ENCODE measurements around the gene AQP2. TPM values are rescaled to one million over a fixed set of nuclear protein-coding genes. Genes with fewer than 3 reads are reported as not detected.

AQP2 gene
- total and polyA plus RNA-seq, 2 of the 13 experiments (the other 11 are each of a cell fraction or from before 2014, with no cell fraction given): not detected

GRCh38 chr12:49939307-49939706 is 11.2 kb upstream of the AQP2 start:
- Histone ChIP-seq H3K4me1 (ENCODE audit: insufficient read depth, low read length) (peaks cover 13% of the 10 kb centered on the region), H3K4me3 (replicated peaks in 1 of 3; ENCODE audit: insufficient read depth in 1 of 3, low read depth in 2 of 3, low read length in 3 of 3) (no peak overlapping the region), H2AFZ (ENCODE audit: low read length) (no peak overlapping the region), H3K9me3 (ENCODE audit: low read length) (no peaks in the 10 kb centered on the region), H3K27ac (ENCODE audit: extremely low read length, insufficient read depth, low read length) (no peak overlapping the region), H4K20me1 (ENCODE audit: insufficient read depth, low read length) (no peaks in the 10 kb centered on the region), H3K27me3 (ENCODE audit: control insufficient read depth in 1 of 2, insufficient read depth in 2 of 2, low read length in 2 of 2) (peaks cover 0 to 1% of the 10 kb centered on the region in 2 experiments; a peak in 2 of 5 replicates), H3K79me2 (ENCODE audit: insufficient read depth, low read length) (no peaks in the 10 kb centered on the region), H3K9ac (ENCODE audit: insufficient read depth, low read depth, low read length) (no peak overlapping the region), H3K4me2 (ENCODE audit: low read depth, low read length) (no peak overlapping the region), H3K36me3 (replicated peaks in 1 of 2; ENCODE audit: control insufficient read depth in 1 of 2, insufficient read depth in 2 of 2, low read length in 2 of 2) (no peaks in the 10 kb centered on the region)
- CTCF ChIA-PET (ENCODE audit: low intra/inter-chr PET ratio, low total read pairs): no interaction called here
- TF ChIP-seq MYPOP (CRISPR knock-in tag; IDR thresholded peaks at IDR 0.05): no peak
- TF ChIP-seq AGO2 (optimal IDR thresholded peaks at IDR 0.05; ENCODE audit: low read depth, low read length): no peak
- TF ChIP-seq ZNF724P (CRISPR knock-in tag; IDR thresholded peaks at IDR 0.05; ENCODE audit: borderline replicate concordance): no peak
- TF ChIP-seq PLRG1 (conservative IDR thresholded peaks at IDR 0.05): no peak
- no peak for TF ChIP-seq NFKB2 (CRISPR knock-in tag; IDR thresholded peaks at IDR 0.05; ENCODE audit: borderline replicate concordance)
- TF ChIP-seq ZNF749 (CRISPR knock-in tag; IDR thresholded peaks at IDR 0.05; ENCODE audit: borderline replicate concordance): no peak
- in situ Hi-C loops (cut with HindIII; ENCODE audit: extremely low pct_ligation_motif_present, low pct_unique_long_range_greater_than_20kb) (no loop called here), intact Hi-C loops (cut with micrococcal nuclease; ENCODE audit: unreplicated experiment) (no loop called here)
- BruUV-seq (replicated peaks): no TSS peak
- DNase-seq (ENCODE audit: low spot score): no peak
- FAIRE-seq: no peak
- peak; percentile 20; the same call in 1 of the 3 replicates for ATAC-seq
- POLR2A ChIA-PET: no interaction called here

- Histone ChIP-seq H3K27ac (ENCODE audit: extremely low read length, insufficient read depth, low read length) (no peak overlapping the region), H2AFZ (ENCODE audit: low read length) (no peak overlapping the region), H3K4me3 (replicated peaks in 1 of 3; ENCODE audit: insufficient read depth in 1 of 3, low read depth in 2 of 3, low read length in 3 of 3) (no peak overlapping the region), H3K9me3 (ENCODE audit: low read length) (no peaks in the 10 kb centered on the region), H3K36me3 (replicated peaks in 1 of 2; ENCODE audit: control insufficient read depth in 1 of 2, insufficient read depth in 2 of 2, low read length in 2 of 2) (no peaks in the 10 kb centered on the region), H3K9ac (ENCODE audit: insufficient read depth, low read depth, low read length) (no peak overlapping the region), H3K27me3 (ENCODE audit: control insufficient read depth in 1 of 2, insufficient read depth in 2 of 2, low read length in 2 of 2) (peaks cover 1 to 2% of the 10 kb centered on the region in 2 experiments; a peak in 3 of 5 replicates), H4K20me1 (ENCODE audit: insufficient read depth, low read length) (no peaks in the 10 kb centered on the region), H3K4me2 (ENCODE audit: low read depth, low read length) (no peak overlapping the region), H3K79me2 (ENCODE audit: insufficient read depth, low read length) (no peaks in the 10 kb centered on the region), H3K4me1 (ENCODE audit: insufficient read depth, low read length) (peaks cover 17% of the 10 kb centered on the region)
- no TSS peak for BruUV-seq (replicated peaks)
- CTCF ChIA-PET (ENCODE audit: low intra/inter-chr PET ratio, low total read pairs): no interaction called here
- DNase-seq (ENCODE audit: low spot score) (no peak), ATAC-seq (peak; percentile 58), FAIRE-seq (no peak)
- POLR2A ChIA-PET: no interaction called here
- intact Hi-C loops (cut with micrococcal nuclease; ENCODE audit: unreplicated experiment) (loop anchor here (10.0 kb wide), 1 partner anchor 75 kb away; no protein-coding TSS in a partner anchor), in situ Hi-C loops (cut with HindIII; ENCODE audit: extremely low pct_ligation_motif_present, low pct_unique_long_range_greater_than_20kb) (loop anchor here (5.0 kb wide), 1 partner anchor 72 kb away; no protein-coding TSS in a partner anchor)
- WGBS (ENCODE audit: low lambda C conversion rate): 0% methylated on average over 1 of the region's 1 CpG
- TF ChIP-seq ZFAT (CRISPR knock-in tag; conservative IDR thresholded peaks at IDR 0.05) (no peak), ZFP36L2 (CRISPR knock-in tag; IDR thresholded peaks at IDR 0.05) (no peak), KDM4B (CRISPR knock-in tag; IDR thresholded peaks at IDR 0.05) (no peak), SIN3A (IDR thresholded peaks at IDR 0.05; ENCODE audit: borderline replicate concordance, low read depth, low read length) (no peak), PITX1 (CRISPR knock-in tag; IDR thresholded peaks at IDR 0.05) (no peak), BCL3 (CRISPR knock-in tag; IDR thresholded peaks at IDR 0.05) (no peak), MED8 (CRISPR knock-in tag; IDR thresholded peaks at IDR 0.05; ENCODE audit: insufficient replicate concordance) (no peak), HNRNPUL1 (IDR thresholded peaks at IDR 0.05; ENCODE audit: low read depth, low read length) (no peak), CENPBD1 (CRISPR knock-in tag; IDR thresholded peaks at IDR 0.05; ENCODE audit: borderline replicate concordance, low read depth) (no peak), PHF5A (CRISPR knock-in tag; IDR thresholded peaks at IDR 0.05; ENCODE audit: low read depth, unreplicated experiment) (no peak), ZZZ3 (CRISPR knock-in tag; IDR thresholded peaks at IDR 0.05; ENCODE audit: borderline replicate concordance) (no peak), ZNF543 (CRISPR knock-in tag; IDR thresholded peaks at IDR 0.05) (no peak), BORCS8-MEF2B (CRISPR knock-in tag; IDR thresholded peaks at IDR 0.05) (no peak)
Observed at GRCh38 chr12:49939707-49940106, 10.8 kb upstream of the AQP2 start.

Data from HepG2 (cell line).